Stimulated activated CD4-positive, alpha-beta T cell treated with anti-CD3 and anti-CD28 coated beads, Interleukin-1b, Interleukin-23, amount 100 ng/mL, for 24 hours (primary cell): ENCODE measurements around the gene ASIC5.
"Not testable (repeated sequence)": the region's sequence is repeated elsewhere in the genome, so short reads cannot be mapped to it uniquely, and the experiment has no call there.

Experiments
- DNase-seq, 4 experiments: peaks; one replicate each; pipeline ENCODE4 v3.0.0-alpha.2; 2020; ENCODE audit warnings: low read depth in 4 of 4, low spot score in 1 of 4

The ASIC5 gene

GRCh38 chr4:155802190-155802959 is 63.7 kb downstream of the ASIC5 start:
- no peak for DNase-seq

DNA sequence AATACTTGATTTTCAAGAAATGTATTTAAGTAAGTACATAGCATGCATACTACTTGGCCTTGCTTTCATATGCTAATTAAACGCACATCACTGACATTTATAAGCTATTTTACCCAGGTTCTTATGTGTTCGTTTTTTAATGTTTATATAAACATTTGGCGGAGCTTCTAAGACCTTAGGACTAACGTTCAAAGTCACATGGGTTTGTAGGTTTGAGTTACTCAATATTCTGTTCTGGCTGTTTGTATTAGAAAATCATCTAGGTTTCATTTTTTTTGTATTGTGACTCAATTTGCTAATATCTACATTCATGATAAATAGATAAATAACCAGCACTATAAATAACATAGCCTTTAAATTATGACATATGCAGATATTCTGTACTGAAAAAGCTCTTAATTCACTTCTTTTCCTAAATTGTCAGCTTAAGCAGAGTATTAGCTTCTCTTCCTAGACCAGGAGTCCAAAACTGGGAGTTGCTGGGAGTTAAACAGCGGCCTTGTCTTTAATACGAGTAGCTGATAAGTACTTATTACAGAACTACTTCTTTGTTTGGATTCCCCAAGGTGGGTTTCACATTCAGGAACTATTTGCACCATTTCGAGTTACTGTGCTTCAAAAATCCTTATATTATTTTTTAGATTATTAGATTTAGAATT is 65.3 kb downstream of the ASIC5 start:
- DNase-seq: no peak

GRCh38 chr4:155799794-155800123 is 66.3 kb downstream of the ASIC5 start:
- no peak for DNase-seq

GRCh38 chr4:155799116-155799793 is 66.8 kb downstream of the ASIC5 start:
- no peak for DNase-seq

DNA sequence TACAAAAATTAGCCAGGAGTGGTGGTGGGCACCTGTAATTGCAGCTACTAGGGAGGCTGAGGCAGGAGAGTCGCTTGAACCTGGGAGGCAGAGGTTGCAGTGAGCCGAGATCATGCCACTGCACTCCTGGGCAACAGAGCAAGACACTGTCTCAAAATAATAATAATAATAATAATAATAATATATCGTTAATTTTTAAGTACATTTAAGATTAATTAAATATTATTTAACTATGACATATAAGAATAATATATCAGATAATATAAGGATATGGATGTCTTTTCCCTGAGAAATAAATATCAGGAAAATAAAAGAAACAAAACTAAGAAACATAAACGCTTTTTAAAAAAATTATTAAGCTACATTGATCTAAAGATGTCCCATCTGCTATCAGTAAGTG is 68.5 kb downstream of the ASIC5 start:
- DNase-seq: not testable (repeated sequence)

DNA sequence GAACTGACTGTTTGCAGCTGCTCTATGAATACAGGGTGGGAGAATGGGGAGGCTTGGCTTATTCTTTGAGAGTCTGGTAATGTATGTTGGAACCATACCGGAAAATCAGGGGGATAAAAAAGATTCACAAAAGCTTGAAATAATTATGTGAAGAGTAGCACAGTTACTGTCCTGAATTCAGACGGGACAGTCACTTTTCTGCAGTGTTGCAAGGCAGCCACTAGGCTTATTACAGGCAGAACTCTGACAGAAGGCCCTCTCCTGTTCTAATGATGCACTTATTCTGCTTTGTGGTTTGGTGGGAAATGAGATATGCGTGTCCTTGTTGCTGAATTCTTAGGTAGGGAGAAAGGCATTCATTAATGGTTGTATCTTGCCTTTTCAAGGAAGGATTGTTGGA is 70.1 kb downstream of the ASIC5 start:
- no peak for DNase-seq

- no peak for DNase-seq
These were observed 71.4 kb downstream of the ASIC5 start for GRCh38 chr4:155794589-155795236.

DNA sequence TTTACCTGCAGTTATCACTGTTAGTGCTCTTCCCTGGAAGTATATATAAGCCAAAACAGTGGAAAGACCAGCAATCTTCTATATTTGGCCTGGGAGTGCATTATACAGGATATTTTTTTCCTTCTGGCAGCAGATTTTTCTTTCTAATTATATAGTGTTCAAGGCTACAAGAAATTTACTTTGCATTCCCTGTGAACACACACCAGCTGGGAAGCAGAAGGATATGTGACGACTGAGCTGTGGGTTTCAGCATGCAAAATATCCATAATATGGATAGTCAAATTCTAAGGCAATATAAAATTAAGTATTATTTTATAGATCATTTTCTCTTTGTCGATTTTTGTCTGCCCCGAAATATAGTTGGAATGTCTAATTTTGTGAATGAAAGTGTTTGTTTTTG is 76.1 kb downstream of the ASIC5 start:
- DNase-seq: no peak

DNA sequence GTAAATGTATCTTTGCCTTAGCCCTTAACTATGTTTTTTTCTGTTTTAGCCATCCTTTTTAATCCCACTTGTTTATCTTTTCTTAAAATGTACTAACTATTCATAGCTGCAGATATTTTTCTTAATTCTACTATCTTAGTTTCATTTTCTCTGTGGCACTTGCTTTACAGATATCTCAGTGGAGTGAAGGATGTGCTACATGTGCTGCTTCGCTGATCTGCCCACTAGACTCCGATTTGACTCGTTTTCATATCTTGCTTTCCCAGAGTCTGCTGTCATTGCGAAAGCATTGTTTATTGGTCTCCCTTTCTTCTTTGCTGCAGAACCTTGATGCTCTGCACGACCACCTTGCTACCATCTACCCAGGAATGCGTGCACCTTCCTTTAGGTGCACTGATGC is 76.7 kb downstream of the ASIC5 start:
- DNase-seq: no peak

- no peak for DNase-seq
These were observed 78.9 kb downstream of the ASIC5 start for GRCh38 chr4:155787113-155787710.

GRCh38 chr4:155785828-155786227 is 80.2 kb downstream of the ASIC5 start:
- DNase-seq: no peak

- no peak for DNase-seq
These were observed 81.4 kb downstream of the ASIC5 start for GRCh38 chr4:155784637-155785036.

DNA sequence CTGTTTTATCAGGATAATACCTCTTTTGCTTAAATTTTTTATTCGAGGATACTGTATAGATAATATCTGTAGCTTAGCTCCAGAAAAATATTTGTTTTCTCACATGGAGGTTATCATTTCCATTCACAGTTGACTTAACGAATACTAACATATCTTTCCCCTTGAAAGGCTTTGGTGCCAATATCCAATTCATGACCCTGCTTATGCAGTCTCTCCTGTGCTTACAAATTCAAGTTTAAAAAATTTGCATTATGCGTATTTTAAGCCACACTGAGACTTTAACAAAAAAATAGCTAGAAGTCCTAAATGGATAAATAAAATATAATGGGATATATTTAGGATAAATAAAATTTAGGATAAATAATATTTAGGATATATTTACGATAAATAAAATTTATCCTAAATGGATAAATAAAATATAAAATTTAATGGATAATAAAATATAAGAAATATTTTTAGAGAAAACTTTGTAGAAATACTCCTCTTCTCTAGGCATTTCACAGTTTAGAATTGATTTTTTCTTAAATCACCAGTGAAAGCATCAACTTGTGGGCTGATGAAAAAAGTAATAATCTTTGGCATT is 84.7 kb downstream of the ASIC5 start:
- DNase-seq: no peak

GRCh38 chr4:155780775-155781174 is 85.3 kb downstream of the ASIC5 start:
- DNase-seq: no peak
